ENCODE data around the gene SYTL3.

The SYTL3 gene

GRCh38 chr6:158606935-158607334, 42.9 kb upstream of the SYTL3 start:
- no peaks in the 10 kb centered on the region for H3K9me3 ChIP-seq (ENCODE audit: control insufficient read depth, low read length)
- H3K4me2 ChIP-seq (ENCODE audit: low read length) = no peak overlapping the region
- no peak overlapping the region for H3K9ac ChIP-seq
- peaks cover 8% of the 10 kb centered on the region for H3K79me2 ChIP-seq
- no peaks in the 10 kb centered on the region for H3K27me3 ChIP-seq (ENCODE audit: control insufficient read depth, insufficient read depth, low read length)
- H3K4me1 ChIP-seq = no peaks in the 10 kb centered on the region
- H3K27ac ChIP-seq = no peak overlapping the region
- no peak overlapping the region for H2AFZ ChIP-seq
- H3K36me3 ChIP-seq (ENCODE audit: control insufficient read depth, insufficient read depth, low read length) = no peaks in the 10 kb centered on the region
- TF ChIP-seq CTCF (IDR thresholded peaks at IDR 0.05) = no peak
- no peak overlapping the region for H3K4me3 ChIP-seq (ENCODE audit: low read depth, low read length)

GRCh38 chr6:158607411-158608170, 42.3 kb upstream of the SYTL3 start:
- H3K79me2 ChIP-seq = peaks cover 8% of the 10 kb centered on the region
- H3K27me3 ChIP-seq (ENCODE audit: control insufficient read depth, insufficient read depth, low read length) = no peaks in the 10 kb centered on the region
- no peak overlapping the region for H3K4me3 ChIP-seq (ENCODE audit: low read depth, low read length)
- no peak overlapping the region for H3K4me2 ChIP-seq (ENCODE audit: low read length)
- H3K9me3 ChIP-seq (ENCODE audit: control insufficient read depth, low read length) = no peaks in the 10 kb centered on the region
- H2AFZ ChIP-seq = no peak overlapping the region
- no peak for TF ChIP-seq CTCF (IDR thresholded peaks at IDR 0.05)
- no peaks in the 10 kb centered on the region for H3K4me1 ChIP-seq
- H3K9ac ChIP-seq = no peak overlapping the region
- no peak overlapping the region for H3K27ac ChIP-seq
- no peaks in the 10 kb centered on the region for H3K36me3 ChIP-seq (ENCODE audit: control insufficient read depth, insufficient read depth, low read length)

GRCh38 chr6:158608221-158608620, 41.6 kb upstream of the SYTL3 start:
- Histone ChIP-seq H3K4me3 (ENCODE audit: low read depth, low read length) (no peak overlapping the region), H3K4me1 (no peaks in the 10 kb centered on the region), H3K9me3 (ENCODE audit: control insufficient read depth, low read length) (no peaks in the 10 kb centered on the region), H3K27ac (no peak overlapping the region), H3K9ac (no peak overlapping the region), H3K36me3 (ENCODE audit: control insufficient read depth, insufficient read depth, low read length) (no peaks in the 10 kb centered on the region), H3K4me2 (ENCODE audit: low read length) (no peak overlapping the region), H2AFZ (no peak overlapping the region), H3K27me3 (ENCODE audit: control insufficient read depth, insufficient read depth, low read length) (no peaks in the 10 kb centered on the region), H3K79me2 (peaks cover 8% of the 10 kb centered on the region)
- no peak for TF ChIP-seq CTCF (IDR thresholded peaks at IDR 0.05)

GRCh38 chr6:158609455-158610155, 40.2 kb upstream of the SYTL3 start:
- H3K9ac ChIP-seq = no peak overlapping the region
- no peaks in the 10 kb centered on the region for H3K27me3 ChIP-seq (ENCODE audit: control insufficient read depth, insufficient read depth, low read length)
- TF ChIP-seq CTCF (IDR thresholded peaks at IDR 0.05) = no peak
- H3K36me3 ChIP-seq (ENCODE audit: control insufficient read depth, insufficient read depth, low read length) = no peaks in the 10 kb centered on the region
- H2AFZ ChIP-seq = no peak overlapping the region
- H3K27ac ChIP-seq = no peak overlapping the region
- H3K4me2 ChIP-seq (ENCODE audit: low read length) = no peak overlapping the region
- H3K9me3 ChIP-seq (ENCODE audit: control insufficient read depth, low read length) = no peaks in the 10 kb centered on the region
- H3K4me1 ChIP-seq = no peaks in the 10 kb centered on the region
- H3K79me2 ChIP-seq = peaks cover 8% of the 10 kb centered on the region
- H3K4me3 ChIP-seq (ENCODE audit: low read depth, low read length) = no peak overlapping the region
